HL-60 (cell line): ENCODE data around the gene MARK2.

Experiments
- POLR2AphosphoS5 ChIP-seq: IDR thresholded peaks from 2 replicates; pipeline ENCODE4 v1.6.1; 2012; ENCODE audit warnings: low read depth
- TF ChIP-seq, protein P1 (sequence below): IDR thresholded peaks from one replicate; pipeline ENCODE4 v1.5.1; 2011; ENCODE audit warnings: low read length, control low read depth, inconsistent platforms; ENCODE audit not compliant: insufficient read depth

DNA sequence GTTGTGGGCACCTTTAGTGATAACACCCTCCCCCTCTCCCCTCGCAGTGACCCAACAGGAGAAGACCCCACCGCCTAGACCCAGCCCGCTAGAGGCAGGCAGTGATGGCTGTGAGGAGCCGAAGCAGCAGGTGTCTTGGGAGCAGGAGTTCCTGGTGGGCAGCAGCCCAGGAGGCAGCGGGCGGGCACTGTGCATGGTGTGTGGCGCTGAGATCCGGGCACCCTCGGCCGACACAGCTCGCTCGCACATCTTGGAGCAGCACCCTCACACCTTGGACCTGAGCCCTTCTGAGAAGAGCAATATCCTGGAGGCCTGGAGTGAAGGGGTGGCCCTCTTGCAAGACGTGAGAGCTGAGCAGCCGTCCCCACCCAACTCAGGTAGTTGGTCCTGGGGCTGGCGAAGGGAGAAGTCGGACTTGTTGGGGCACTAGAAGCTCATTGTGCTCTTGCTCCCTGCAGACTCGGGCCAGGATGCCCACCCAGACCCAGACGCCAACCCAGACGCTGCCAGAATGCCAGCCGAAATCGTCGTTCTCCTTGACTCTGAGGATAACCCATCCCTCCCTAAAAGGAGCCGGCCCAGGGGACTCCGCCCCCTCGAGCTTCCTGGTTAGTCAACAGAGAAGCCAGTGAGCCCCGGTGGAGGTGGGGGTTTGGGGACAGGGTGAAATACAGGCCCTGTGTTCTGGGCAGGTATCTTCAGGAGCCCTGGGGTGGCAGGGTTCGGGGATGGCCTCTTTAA lies 21.0 kb upstream of the MARK2 start:
- TF ChIP-seq, protein P1, sequence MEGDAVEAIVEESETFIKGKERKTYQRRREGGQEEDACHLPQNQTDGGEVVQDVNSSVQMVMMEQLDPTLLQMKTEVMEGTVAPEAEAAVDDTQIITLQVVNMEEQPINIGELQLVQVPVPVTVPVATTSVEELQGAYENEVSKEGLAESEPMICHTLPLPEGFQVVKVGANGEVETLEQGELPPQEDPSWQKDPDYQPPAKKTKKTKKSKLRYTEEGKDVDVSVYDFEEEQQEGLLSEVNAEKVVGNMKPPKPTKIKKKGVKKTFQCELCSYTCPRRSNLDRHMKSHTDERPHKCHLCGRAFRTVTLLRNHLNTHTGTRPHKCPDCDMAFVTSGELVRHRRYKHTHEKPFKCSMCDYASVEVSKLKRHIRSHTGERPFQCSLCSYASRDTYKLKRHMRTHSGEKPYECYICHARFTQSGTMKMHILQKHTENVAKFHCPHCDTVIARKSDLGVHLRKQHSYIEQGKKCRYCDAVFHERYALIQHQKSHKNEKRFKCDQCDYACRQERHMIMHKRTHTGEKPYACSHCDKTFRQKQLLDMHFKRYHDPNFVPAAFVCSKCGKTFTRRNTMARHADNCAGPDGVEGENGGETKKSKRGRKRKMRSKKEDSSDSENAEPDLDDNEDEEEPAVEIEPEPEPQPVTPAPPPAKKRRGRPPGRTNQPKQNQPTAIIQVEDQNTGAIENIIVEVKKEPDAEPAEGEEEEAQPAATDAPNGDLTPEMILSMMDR, result no peak
- TF ChIP-seq POLR2AphosphoS5, result no peak
